ENCODE measurements around the gene WDR90. TPM values are rescaled to one million over a fixed set of nuclear protein-coding genes. Genes with fewer than 3 reads are reported as not detected.

Gene WDR90
- total RNA-seq, 1 donor from 2014 or later, result 34.9 TPM

DNA sequence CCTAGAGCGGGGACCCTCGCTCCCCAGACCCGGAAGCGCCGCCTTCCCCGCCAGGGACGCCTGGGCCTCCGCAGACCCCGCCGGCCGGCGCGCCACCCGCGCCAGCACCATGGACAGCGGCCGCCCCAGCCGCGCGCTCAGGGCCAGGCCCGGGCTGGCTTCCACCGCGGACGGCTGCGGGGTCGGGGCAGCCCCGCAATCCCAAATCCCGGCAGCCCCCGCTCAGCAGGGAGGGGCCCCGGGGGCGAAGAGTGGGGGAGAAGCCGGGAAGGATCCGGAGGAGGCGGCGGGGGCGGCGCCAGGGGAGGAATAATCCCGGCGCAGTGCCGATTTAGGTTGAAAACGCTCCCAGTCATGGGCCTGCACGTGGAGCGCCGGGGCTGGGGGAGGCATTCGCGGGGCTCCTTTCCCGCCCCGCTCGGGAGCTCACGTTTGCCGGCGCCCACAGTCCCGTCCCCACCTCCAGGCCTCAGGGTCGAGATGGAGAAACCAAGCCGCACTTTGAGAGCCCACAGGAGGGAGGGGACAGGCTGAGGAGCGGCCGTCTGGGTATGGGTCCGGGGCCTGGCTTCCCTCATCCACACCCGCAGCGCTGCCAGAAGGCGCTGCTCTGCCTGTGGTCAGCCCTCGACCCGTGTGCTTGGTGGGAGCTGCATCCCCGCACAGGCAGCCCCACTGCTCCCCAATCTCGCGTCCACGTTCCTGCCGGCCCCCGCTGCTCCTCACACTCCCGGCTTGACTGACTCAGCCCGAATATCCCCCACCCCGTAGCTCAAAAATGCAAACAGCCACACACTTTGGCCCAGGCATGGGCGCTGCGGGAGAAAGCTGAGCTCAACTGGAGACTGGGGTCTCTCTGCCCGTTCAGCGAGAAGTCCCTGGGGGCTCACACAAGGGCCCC, 51.8 kb downstream of the WDR90 start:
- intact Hi-C loops (cut with DNase I), result no loop called here
- Histone ChIP-seq H3K4me3 (no peak overlapping the region), H3K36me3 (no peaks in the 10 kb centered on the region), H3K4me1 (peaks cover 11% of the 10 kb centered on the region), H3K9me3 (no peaks in the 10 kb centered on the region), H3K27me3 (peaks cover 28% of the 10 kb centered on the region), H3K27ac (no peak overlapping the region)
- TF ChIP-seq, protein P1, sequence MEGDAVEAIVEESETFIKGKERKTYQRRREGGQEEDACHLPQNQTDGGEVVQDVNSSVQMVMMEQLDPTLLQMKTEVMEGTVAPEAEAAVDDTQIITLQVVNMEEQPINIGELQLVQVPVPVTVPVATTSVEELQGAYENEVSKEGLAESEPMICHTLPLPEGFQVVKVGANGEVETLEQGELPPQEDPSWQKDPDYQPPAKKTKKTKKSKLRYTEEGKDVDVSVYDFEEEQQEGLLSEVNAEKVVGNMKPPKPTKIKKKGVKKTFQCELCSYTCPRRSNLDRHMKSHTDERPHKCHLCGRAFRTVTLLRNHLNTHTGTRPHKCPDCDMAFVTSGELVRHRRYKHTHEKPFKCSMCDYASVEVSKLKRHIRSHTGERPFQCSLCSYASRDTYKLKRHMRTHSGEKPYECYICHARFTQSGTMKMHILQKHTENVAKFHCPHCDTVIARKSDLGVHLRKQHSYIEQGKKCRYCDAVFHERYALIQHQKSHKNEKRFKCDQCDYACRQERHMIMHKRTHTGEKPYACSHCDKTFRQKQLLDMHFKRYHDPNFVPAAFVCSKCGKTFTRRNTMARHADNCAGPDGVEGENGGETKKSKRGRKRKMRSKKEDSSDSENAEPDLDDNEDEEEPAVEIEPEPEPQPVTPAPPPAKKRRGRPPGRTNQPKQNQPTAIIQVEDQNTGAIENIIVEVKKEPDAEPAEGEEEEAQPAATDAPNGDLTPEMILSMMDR (IDR thresholded peaks at IDR 0.05), result no peak
- TF ChIP-seq POLR2A (IDR thresholded peaks at IDR 0.05) (no peak), POLR2AphosphoS5 (IDR thresholded peaks at IDR 0.05; ENCODE audit: insufficient read depth in 1 of 2, low read depth in 1 of 2) (no peak)
- DNase-seq (ENCODE audit: extremely low spot score in 2 of 2), result no peak

DNA sequence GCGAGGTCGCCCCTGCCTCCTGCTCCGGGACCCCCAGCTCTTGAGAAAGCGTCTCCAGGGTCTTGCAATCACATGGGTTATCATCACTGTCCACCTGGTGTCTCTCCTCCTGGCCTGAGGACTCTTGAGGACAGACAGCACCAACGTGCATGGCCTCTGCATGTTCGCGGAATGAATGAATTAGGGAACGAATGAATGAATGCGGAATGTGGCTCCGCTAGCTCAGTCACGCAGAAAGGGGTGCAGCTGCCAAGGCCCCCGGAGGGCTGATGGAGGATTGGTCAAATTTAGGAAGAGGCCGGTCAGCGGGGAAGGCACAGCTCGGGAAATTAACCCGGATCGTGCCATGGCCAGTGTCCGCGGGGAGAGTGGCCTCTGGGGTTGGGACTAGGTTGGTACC, 53.2 kb downstream of the WDR90 start:
- H3K36me3 ChIP-seq, result no peaks in the 10 kb centered on the region
- H3K9me3 ChIP-seq, result no peaks in the 10 kb centered on the region
- TF ChIP-seq, protein P1 (IDR thresholded peaks at IDR 0.05), result no peak
- no peak for TF ChIP-seq POLR2A (IDR thresholded peaks at IDR 0.05)
- TF ChIP-seq POLR2AphosphoS5 (IDR thresholded peaks at IDR 0.05; ENCODE audit: insufficient read depth in 1 of 2, low read depth in 1 of 2), result no peak
- peaks cover 37% of the 10 kb centered on the region for H3K27me3 ChIP-seq
- H3K27ac ChIP-seq, result no peak overlapping the region
- H3K4me1 ChIP-seq, result peaks cover 17% of the 10 kb centered on the region
- intact Hi-C loops (cut with DNase I), result no loop called here
- DNase-seq (ENCODE audit: extremely low spot score in 2 of 2), result no peak
- H3K4me3 ChIP-seq, result no peak overlapping the region

DNA sequence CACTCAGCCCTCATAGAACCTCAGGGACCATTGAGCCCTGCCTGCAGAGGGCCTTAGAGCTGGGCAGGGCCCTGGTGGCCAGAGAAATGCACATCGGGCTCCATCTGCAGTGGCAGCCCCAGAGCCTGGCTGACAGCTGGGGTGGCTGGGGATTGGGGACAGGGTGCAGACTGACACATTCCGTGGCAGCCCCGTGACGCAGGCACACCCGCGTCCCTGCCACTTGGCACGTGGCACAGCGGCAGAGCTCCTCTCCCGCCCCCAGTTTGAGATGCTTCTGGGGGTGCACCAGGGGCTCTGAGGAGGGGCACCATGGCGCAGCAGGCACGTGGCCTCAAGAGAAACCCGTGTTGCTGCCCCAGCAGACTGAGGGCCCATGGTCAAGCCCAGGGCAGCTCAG, 54.2 kb downstream of the WDR90 start:
- TF ChIP-seq POLR2A (IDR thresholded peaks at IDR 0.05), result no peak
- TF ChIP-seq POLR2AphosphoS5 (IDR thresholded peaks at IDR 0.05; ENCODE audit: insufficient read depth in 1 of 2, low read depth in 1 of 2), result no peak
- TF ChIP-seq, protein P1 (IDR thresholded peaks at IDR 0.05), result no peak
- H3K4me1 ChIP-seq, result peaks cover 17% of the 10 kb centered on the region
- no peaks in the 10 kb centered on the region for H3K9me3 ChIP-seq
- H3K27me3 ChIP-seq, result peaks cover 37% of the 10 kb centered on the region
- intact Hi-C loops (cut with DNase I), result no loop called here
- H3K27ac ChIP-seq, result no peak overlapping the region
- no peak overlapping the region for H3K4me3 ChIP-seq
- H3K36me3 ChIP-seq, result no peaks in the 10 kb centered on the region
- DNase-seq (ENCODE audit: extremely low spot score in 2 of 2), result no peak

DNA sequence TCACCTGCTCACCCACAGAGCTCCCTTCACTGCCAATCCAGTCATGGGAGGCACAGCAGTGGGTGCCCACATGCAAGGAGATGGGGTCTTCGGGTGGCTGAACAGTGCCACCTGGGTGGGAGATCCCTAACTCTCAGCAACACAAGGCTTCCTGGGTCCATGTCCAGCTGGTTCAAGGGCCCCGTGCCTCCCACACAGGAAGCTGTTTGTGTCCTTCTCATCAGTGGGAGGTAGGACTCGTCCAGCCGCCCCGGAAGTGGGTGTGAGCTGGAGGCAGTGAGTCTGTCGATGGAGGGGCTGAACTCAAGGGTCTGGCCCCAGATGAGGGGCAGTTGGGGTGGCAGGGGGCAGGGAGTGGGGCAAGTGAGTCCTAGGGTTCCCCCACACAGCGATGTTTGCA, 54.9 kb downstream of the WDR90 start:
- Histone ChIP-seq H3K27me3 (peaks cover 37% of the 10 kb centered on the region), H3K4me1 (peaks cover 17% of the 10 kb centered on the region), H3K36me3 (no peaks in the 10 kb centered on the region), H3K9me3 (no peaks in the 10 kb centered on the region), H3K4me3 (no peak overlapping the region), H3K27ac (no peak overlapping the region)
- TF ChIP-seq, protein P1 (IDR thresholded peaks at IDR 0.05), result no peak
- TF ChIP-seq POLR2AphosphoS5 (IDR thresholded peaks at IDR 0.05; ENCODE audit: insufficient read depth in 1 of 2, low read depth in 1 of 2) (no peak), POLR2A (IDR thresholded peaks at IDR 0.05) (no peak)
- intact Hi-C loops (cut with DNase I), result no loop called here
- DNase-seq (ENCODE audit: extremely low spot score in 2 of 2), result no peak
